ENCODE data around the gene CLDN4. TPM values are rescaled to one million over a fixed set of nuclear protein-coding genes. Genes with fewer than 3 reads are reported as not detected.
A peak's percentile ranks its signal among the peaks of the same experiment; 100 is the strongest.

Gene CLDN4
- polyA plus RNA-seq, 3 donors, result 0.01 TPM; not detected in 2

GRCh38 chr7:73876973-73877372, 46.2 kb downstream of the CLDN4 start:
- TF ChIP-seq CTCF (IDR thresholded peaks at IDR 0.05), result no peak
- H3K27ac ChIP-seq (ENCODE audit: low read depth in 1 of 2, low read length in 2 of 2), result no peak overlapping the region
- no peak overlapping the region for H3K4me2 ChIP-seq (replicated peaks; ENCODE audit: extremely low read depth, low read length, poor library complexity, severe bottlenecking)
- H3K27me3 ChIP-seq (ENCODE audit: control insufficient read depth in 2 of 2, insufficient read depth in 2 of 2, low read length in 2 of 2), result no peaks in the 10 kb centered on the region
- H2AFZ ChIP-seq (ENCODE audit: insufficient read depth, low read depth, low read length, poor library complexity, severe bottlenecking), result no peak overlapping the region
- no peaks in the 10 kb centered on the region for H3K36me3 Mint-ChIP-seq
- no peak overlapping the region for H3K27ac Mint-ChIP-seq
- DNase-seq, result no peak
- H3K9me3 ChIP-seq (replicated peaks in 1 of 2; ENCODE audit: control insufficient read depth in 1 of 2, insufficient read depth in 1 of 2, low read length in 2 of 2), result no peaks in the 10 kb centered on the region
- no peak overlapping the region for H3K4me3 ChIP-seq (replicated peaks in 1 of 3; ENCODE audit: low read depth in 2 of 3, low read length in 3 of 3)
- H4K20me1 ChIP-seq (ENCODE audit: insufficient read depth, low read length), result no peaks in the 10 kb centered on the region
- no peak overlapping the region for H3K4me3 Mint-ChIP-seq
- no peaks in the 10 kb centered on the region for H3K9me3 Mint-ChIP-seq
- no peaks in the 10 kb centered on the region for H3K79me2 ChIP-seq (ENCODE audit: insufficient read depth, low read length)
- H3K9ac ChIP-seq (ENCODE audit: insufficient read depth, low read length, poor library complexity, severe bottlenecking), result no peak overlapping the region
- H3K27me3 Mint-ChIP-seq (ENCODE audit: low read depth in 3 of 3), result peaks cover 10 to 20% (median 15%) of the 10 kb centered on the region in 3 donors
- no peaks in the 10 kb centered on the region for H3K4me1 ChIP-seq (ENCODE audit: control insufficient read depth in 1 of 2, insufficient read depth in 2 of 2, low read length in 2 of 2)
- intact Hi-C loops (cut with micrococcal nuclease), result no loop called here
- H3K4me1 Mint-ChIP-seq, result peaks cover 3% of the 10 kb centered on the region
- H3K36me3 ChIP-seq (replicated peaks in 1 of 2; ENCODE audit: control insufficient read depth in 1 of 2, insufficient read depth in 2 of 2, low read length in 2 of 2), result no peaks in the 10 kb centered on the region
- 95% methylated on average over 11 of the region's 12 CpGs for WGBS (ENCODE audit: insufficient coverage)

- Mint-ChIP-seq H3K36me3 (no peaks in the 10 kb centered on the region), H3K4me1 (peaks cover 3% of the 10 kb centered on the region), H3K9me3 (no peaks in the 10 kb centered on the region), H3K27me3 (ENCODE audit: low read depth in 3 of 3) (peaks cover 10 to 26% (median 18%) of the 10 kb centered on the region in 3 donors), H3K4me3 (no peak overlapping the region), H3K27ac (peak overlapping the region in 1 of 7 donors; percentile 57)
- Histone ChIP-seq H3K4me2 (replicated peaks; ENCODE audit: extremely low read depth, low read length, poor library complexity, severe bottlenecking) (no peak overlapping the region), H3K9me3 (replicated peaks in 1 of 2; ENCODE audit: control insufficient read depth in 1 of 2, insufficient read depth in 1 of 2, low read length in 2 of 2) (no peaks in the 10 kb centered on the region), H2AFZ (ENCODE audit: insufficient read depth, low read depth, low read length, poor library complexity, severe bottlenecking) (no peak overlapping the region), H3K36me3 (replicated peaks in 1 of 2; ENCODE audit: control insufficient read depth in 1 of 2, insufficient read depth in 2 of 2, low read length in 2 of 2) (no peaks in the 10 kb centered on the region), H3K79me2 (ENCODE audit: insufficient read depth, low read length) (no peaks in the 10 kb centered on the region), H3K27me3 (ENCODE audit: control insufficient read depth in 2 of 2, insufficient read depth in 2 of 2, low read length in 2 of 2) (no peaks in the 10 kb centered on the region), H3K4me3 (replicated peaks in 1 of 3; ENCODE audit: low read depth in 2 of 3, low read length in 3 of 3) (no peak overlapping the region), H3K9ac (ENCODE audit: insufficient read depth, low read length, poor library complexity, severe bottlenecking) (no peak overlapping the region), H3K27ac (ENCODE audit: low read depth in 1 of 2, low read length in 2 of 2) (no peak overlapping the region), H3K4me1 (ENCODE audit: control insufficient read depth in 1 of 2, insufficient read depth in 2 of 2, low read length in 2 of 2) (no peaks in the 10 kb centered on the region), H4K20me1 (ENCODE audit: insufficient read depth, low read length) (no peaks in the 10 kb centered on the region)
- no peak for TF ChIP-seq CTCF (IDR thresholded peaks at IDR 0.05)
- no peak for DNase-seq
- WGBS (ENCODE audit: insufficient coverage), result 98% methylated on average over 8 of the region's 18 CpGs
- intact Hi-C loops (cut with micrococcal nuclease), result no loop called here
These were observed 49.3 kb downstream of the CLDN4 start for GRCh38 chr7:73879977-73880681.
